ENCODE results near the gene ALX4. TPM values are rescaled to one million over a fixed set of nuclear protein-coding genes. Genes with fewer than 3 reads are reported as not detected.

The ALX4 gene
- total RNA-seq, 1 donor from 2014 or later, result not detected

Other genes with a start within 250 kb of the ALX4 start
- gene ACCS, start 243.9 kb downstream of the ALX4 start, total RNA-seq, result 12.0 and 16.7 TPM in 2 replicates
- 124 and 129 TPM in 2 replicates for gene EXT2, start 214.5 kb downstream of the ALX4 start, total RNA-seq

Data from renal cortical epithelial cell (primary cell).